Stromal cell of bone marrow (primary cell): Measurements from ENCODE around the gene DNAJC18.
"Not testable (repeated sequence)": the region's sequence is repeated elsewhere in the genome, so short reads cannot be mapped to it uniquely, and the experiment has no call there.

Source experiments
- DNase-seq: peaks from one replicate; pipeline ENCODE4 v3.0.0-alpha.2; 2012; ENCODE audit warnings: low read depth

The DNAJC18 gene

DNA sequence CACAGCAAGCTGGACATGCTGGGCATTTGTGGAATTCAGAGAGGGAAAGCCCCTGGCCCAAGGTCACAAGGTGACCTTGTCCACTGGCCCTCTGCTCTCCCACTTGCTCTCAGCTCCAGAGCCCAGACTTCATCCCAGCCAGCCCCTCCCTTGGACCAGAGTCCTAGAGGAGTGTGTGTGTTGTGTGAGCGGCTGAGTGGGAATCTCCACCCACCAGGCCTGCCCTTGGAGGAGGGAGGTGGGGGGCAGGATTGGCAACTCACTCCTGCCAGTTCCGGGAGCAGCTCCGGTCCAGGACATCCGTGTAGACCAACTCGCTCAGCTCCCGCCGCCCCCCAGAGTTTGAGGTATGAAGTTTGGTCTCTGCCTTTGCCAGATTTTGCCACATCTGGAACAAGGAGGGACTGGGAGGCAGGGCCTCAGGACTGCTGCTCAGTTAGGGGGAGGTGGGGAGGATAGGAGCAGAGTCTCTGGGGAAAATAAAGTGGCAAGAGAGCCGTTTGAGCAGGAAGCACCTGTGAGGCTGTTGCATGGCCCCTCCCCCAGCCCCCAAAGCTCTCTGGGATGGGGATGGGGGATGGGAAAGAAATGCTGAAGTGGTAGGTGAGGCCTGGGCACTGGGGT lies 51.0 kb downstream of the DNAJC18 start:
- DNase-seq, result no peak

DNA sequence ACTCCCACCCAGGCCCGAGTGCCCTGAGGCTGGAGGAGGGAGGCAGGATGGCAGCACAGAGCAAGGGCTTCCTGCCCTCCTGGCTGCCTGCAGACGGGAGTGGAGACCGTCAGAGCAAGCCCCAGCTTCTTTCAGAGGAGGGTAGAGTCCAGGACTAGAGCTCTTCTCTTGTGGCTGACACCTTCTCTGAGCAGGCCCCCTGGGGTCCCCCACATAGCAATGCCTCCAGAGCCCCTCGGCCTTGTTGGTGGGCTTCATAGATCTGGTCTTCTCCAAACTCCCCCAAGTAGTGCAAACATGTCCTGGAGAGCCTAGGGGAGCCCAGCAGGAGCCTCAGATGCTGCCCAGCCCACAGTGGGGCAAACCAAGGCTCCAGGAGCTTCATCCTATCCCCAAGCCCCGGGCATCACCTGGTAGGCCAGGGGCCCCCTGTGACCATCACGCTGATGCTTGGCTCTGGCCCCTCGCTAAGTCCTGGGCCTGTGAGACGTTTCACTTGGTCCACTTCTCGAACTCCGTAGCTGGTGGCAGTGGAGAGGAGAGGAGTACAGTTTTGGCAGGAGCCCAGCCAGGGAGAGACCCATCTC lies 51.6 kb downstream of the DNAJC18 start:
- DNase-seq, result no peak

DNA sequence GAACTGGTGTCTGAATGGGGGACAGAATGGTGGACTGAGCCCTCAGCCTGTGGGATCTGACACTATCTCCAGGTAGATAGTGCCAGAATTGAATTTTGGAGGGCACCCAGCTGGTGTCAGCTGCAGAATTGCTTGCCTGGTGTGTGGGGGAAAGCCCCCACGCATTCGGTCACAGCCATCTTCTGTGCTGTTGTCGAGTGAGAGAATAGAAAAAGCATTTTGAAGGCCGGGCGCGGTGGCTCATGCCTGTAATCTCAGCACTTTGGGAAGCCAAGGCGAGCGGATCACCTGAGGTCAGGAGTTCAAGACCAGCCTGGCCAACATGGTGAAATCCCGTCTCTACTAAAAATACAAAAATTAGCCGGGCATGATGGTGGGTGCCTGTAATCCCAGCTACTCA lies 52.4 kb downstream of the DNAJC18 start:
- DNase-seq, result not testable (repeated sequence)

DNA sequence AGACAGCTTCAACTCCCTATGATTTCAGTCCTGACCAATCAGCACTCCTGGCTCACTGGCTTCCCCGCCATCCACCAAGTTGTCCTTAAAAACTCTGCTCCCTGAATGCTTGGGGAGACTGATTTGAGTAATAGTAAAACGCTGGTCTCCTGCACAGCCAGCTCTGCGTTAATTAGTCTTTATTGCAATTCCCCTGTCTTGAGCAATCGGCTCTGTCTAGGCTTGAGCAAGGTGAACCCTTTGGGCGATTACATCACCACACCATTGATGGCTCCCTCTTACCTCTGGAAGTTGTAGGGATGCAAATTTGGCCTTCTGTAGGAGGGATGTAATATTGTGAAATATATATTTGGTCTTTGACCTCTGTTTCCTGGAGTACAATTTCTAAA lies 53.3 kb downstream of the DNAJC18 start:
- no peak for DNase-seq

DNA sequence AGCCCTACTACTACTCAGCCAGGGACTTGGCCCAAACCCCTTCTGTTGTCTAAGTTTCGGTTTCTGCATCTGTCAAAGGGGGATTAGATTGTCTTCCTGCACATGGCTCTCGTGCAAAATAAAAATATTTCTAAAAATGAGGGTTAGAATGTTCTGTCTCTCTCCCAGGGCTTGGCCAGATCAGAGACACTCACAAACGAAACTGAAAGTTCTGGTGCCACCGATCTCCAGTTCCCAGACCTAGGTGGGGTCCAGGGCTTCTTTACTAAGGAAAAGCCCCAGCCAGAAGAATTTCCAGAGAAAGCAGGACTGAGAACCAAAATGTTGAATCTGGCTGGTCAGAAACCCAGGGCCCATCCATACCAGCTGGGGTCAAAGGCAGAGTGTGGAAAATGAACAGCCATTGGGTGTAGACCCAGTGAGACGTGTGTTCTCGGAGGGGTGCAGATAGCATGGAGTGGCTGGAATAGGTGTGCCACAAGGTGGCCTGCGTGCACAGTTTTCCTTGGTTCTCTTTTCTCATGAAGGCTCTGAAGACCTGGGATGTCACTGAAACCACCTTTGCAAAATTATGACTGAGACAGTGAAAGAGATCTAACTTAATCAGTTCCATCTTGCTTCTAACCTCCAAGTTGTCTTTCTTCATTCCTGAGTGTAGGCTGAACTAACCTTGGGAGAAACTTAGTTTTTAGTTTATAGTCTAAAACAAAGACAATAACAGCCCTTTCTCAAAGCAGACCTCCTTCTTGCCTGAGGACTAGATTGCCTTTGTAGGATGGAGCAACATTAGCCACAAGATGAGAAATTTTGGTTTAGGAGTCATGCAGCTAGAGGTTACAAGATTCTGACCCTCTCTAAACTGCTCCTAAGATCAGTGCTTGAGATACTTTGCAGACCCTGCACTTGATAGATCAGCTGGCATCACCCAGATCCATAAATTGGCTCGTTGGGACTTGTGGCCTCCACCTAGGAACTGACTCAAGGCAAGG lies 54.0 kb downstream of the DNAJC18 start:
- DNase-seq, result no peak

DNA sequence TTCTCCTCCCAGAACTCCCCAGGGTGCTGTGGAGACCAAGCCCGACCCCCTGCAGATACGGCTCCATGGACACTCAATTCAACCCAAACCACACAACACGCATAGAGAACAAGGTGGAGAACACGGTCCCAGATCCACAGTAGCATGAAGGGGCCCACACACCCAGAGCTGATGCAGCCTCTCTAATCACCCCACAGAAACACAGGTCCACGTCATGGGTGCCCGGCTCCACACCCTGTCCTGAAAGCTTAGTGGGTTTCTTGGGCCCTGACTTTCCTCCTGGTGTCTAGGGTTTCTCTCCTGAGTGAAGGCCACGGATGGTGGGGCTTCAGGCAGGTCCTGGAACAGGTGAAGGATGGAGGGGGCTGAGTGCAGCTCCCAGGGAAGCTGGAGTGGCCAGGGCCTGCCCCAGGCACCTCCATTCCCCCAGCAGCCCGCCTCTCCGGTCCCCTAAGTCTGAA lies 54.7 kb downstream of the DNAJC18 start:
- no peak for DNase-seq

DNA sequence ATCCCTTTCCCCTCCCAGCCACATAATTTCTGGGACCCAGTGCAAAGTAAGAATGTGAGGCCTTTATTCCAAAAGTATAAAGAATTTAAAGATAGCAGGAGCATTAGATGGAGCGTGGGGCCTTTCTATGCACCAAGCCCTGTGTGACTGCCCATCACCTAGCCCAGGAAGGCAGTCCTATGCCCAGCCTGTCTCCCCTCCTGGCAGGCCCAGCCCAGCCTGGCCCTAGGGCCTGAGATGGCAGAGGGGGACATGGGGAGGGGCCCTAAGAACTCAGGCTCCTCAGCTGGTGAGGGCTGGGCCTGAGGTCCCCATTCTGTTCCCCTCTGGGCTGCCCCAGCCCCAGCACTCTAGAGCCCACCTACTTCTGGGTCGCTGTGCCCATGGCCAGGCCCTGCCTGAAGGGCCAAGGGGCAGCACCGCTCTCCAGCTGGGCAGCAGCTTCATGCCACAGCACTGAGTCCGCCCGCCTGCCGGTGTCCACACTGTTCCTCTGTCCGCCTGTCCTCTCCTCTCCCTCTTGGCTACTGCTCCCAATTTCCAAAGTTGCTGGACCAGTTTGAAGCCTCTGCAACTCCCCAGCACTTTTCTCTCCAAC lies 55.2 kb downstream of the DNAJC18 start:
- no peak for DNase-seq

DNA sequence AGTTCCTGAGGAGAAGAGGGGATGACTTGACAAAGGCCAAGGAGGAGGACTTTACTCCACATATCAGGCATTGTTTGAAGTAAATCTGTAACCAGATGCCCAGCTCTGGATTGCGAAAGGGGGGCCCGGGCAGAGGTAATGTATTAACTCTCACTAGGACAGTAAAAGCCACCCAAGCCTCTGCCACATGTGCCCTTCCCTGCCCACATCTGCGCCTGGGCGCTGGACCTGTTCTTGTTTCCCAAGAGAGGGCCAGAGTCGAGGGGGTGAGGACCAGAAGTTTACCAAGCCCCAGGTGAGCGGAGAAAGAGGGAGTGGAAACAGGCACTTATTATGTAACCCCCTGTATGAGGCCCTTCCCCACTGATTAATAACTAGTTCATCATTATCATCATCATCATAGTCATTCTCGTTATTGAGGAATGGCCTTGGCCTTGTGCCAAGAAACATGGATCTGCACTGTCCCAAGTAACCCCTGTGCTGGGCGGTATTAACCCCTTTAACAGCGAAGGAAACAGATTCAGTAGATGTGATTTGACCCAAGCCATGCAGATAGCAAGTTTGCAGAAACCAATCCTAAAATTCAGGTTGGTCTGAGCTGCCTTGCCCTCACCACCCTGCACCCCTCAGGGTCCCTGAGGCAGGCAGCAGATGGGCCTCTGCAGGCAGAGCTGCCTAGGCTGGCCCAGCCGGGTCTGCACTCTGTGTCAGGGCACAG lies 55.9 kb downstream of the DNAJC18 start, which contains the start of gene SLC23A1:
TSS of gene SLC23A1 (minus strand) at position 23 of the 718 bp plus-strand sequence. CDS start 44 bp downstream, outside the sequence.
- DNase-seq, result no peak

DNA sequence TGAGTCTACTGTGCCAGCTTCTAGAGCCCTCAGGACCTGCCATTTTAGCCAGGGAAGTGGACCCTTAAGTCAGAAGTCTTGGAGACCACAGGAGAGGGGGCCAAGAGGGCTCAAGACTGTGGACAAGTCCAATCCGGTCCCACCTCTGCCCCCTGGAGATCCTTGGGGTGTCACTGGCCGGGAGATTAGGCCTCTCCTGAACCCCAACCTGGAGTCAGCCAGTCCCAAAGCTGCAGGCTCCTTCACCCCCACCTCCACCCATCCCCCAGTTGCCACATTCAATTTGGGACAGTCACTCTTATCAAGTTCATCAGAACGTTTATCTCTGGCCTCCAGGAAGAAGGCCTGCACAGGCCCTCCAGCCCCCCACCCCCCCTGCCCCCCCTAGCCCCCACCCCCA lies 56.5 kb downstream of the DNAJC18 start:
- DNase-seq, result no peak

DNA sequence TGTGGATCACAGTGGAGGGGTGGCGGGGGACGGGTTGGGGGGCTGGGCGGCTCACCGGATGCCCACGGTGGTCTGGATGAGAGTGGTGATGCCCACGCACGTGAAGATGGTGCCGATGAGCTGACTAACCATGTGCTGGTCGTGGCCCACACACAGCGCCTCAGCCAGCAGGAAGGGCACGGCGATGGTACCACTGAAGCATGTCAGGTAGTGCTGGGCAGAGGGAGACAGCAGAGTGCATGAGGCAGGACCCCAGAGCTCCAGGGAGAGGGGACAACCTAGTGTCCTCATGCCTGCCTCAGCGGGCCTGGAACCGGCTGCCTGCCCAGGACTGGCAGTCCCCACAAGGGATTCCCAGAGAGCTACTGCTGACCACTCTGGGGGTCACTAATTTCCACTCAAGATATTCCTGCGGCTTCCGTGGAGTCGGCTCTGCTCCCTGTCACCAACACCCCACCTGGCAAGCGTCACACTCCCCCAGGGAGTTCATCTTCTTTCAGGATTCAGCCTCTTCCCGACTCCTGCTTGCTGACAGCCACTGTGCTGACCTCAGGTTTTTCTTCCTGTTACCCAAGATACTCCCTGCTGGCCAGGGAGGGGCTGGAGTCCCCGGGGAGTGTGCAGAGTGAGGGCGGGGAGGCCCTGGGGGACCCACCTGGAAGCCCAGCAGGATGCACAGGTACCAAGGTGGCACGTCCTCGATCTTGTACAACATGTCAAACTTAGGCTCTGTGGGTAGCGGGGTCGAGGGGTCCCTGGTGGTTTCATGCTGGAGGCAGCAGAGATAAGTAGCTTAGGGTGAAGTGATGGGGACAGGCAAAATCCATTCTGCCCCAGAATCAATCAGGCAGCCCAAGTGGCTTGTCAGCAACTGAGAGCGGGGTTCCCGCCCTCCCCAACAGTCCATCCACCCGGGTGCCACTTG lies 57.2 kb downstream of the DNAJC18 start:
- no peak for DNase-seq

DNA sequence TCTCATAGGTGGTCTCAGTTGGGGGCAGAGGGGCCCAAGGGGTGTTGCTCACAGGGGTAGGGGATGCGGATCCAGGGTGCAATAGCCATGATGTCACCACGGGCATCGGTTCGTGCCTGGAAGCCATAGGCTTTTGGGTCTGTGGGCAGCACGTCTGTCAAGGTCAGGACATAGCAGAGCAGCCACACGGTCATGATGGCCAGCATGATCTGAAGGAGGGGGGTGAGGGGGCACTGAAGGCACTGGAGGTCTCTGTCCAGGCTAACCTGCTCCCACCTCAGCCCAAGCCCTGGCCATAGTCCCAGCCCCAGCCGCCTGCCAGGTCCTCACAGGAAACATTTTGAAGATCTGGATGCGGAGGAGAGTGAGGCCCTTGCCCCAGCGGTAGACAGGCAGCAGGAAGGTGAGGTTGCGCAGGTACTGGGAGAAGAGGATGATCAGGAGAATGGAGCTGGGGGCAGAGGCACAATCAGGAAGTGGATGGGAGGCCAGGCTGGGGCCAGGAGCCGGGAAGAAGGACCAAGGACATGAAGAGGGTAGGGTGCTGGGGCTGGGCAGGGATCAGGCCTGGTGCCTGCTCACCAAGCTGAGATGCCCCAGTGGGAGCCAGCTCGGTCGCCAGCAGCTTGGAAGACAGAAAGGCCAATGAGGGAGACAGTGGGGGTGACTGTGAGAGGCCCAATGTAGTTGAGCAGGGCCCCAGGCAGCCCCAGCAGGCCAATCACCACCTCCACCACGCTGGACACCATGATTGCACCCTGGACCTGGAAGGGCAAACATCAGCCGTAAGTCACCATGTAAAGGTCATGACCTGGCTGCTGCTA lies 59.5 kb downstream of the DNAJC18 start:
- DNase-seq, result no peak

DNA sequence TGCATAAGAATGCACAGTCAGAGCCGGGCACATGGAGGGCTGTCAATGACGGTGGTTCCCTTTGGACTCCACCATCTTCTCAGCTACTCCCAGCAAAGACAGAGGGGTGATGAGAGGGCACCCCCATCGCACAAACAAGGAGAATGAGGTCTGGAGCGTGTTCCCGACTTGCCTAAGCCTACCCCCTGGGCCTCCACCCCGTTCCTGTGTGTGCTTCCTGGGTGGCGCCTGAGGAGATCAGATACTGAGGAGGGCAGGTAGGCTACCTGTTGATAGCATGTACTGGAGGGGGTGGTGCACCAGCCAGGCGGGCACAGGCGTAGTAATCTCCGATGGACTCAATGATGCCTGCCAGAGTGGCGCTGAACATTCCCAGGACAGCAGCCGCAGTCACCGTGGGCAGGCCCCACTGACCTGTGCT lies 60.4 kb downstream of the DNAJC18 start:
- no peak for DNase-seq

DNA sequence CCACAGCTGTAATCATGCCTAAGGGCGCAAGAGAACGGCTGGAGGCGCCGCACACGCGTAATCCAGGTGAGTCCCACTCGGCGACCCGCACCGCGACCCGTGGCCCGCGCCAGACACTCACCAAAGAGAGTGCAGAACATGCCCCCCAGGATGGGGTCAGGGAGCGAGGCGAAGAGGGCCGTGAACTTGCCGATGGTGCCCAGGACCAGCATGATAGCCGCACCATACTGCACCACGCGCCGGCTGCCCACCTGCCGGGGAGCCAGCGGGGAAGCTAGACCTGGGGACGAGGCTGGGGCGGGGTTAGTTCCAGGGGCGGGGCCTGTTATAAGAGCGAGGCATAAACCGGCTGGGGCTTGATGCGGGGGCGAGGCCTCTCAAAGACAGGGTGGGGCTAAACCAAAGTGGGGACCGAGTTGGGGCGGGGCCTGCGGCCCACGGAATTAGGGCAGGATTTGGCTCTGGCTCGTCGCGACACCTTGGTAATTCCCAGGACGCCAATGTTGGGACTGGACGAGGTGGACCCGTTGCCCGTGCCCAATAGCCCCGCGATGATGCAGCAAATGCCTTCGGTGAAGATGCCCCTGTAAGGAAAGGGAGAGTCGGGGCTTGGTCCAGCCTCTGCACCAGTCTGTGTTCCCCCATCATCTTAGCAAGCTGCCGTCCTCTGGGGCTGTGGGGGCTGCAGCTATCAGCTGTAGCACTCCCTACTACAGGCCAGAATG lies 61.1 kb downstream of the DNAJC18 start:
- DNase-seq, result no peak

DNA sequence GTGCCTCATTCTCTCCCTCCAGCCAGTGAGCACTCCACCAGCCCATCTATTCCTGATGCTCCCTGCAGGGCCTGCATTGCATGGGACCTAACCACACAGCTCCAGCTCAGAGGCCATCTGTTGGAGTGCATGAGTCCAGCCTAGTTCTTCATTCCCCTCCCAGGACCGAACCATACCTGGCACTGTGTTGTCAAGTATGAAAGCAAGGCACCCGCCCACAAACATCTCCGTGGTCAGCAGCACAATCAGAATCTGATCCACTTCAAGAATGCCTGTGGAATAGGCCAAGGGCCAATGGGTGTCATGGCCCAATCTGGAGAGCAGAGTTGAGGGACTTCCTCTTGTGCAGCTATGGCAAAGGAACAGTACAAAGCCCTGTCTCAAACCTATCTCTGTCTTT lies 62.1 kb downstream of the DNAJC18 start:
- DNase-seq, result no peak

DNA sequence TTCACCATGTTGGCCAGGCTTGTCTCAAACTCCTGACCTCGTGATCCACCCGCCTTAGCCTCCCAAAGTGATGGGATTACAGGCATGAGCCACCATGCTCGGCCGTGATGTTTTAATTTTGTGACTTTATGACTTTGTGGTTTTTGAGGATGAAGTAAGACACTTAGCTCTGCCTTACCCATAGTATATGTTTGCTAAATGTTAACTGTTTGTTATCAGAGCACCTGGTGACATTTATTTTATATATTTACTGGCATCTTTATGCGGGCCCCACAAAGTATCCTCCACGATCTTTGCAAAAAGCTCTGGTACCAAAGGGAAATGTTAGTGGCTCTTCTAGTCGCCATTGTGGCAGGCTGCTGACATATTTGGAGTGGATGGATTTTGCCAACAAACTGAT lies 63.0 kb downstream of the DNAJC18 start:
- no peak for DNase-seq

DNA sequence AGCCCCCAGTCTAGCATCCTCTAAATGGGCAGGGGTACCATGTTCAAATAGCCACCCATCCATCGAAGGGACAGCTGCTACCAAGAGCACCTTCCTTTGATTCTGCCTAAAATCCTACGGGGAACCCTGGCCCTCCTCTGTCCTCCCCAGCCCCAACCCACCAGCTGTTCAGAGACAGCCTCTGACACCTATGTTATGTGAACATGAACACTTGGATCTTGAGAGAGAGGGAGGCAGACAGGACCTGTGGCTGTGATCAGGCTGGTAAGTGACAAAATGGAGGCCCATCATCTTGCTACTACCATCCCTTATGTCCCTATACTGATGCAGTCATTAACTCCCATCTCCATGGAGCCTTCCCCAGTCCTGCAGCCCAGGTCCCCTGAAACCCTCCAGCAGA lies 64.4 kb downstream of the DNAJC18 start:
- no peak for DNase-seq

DNA sequence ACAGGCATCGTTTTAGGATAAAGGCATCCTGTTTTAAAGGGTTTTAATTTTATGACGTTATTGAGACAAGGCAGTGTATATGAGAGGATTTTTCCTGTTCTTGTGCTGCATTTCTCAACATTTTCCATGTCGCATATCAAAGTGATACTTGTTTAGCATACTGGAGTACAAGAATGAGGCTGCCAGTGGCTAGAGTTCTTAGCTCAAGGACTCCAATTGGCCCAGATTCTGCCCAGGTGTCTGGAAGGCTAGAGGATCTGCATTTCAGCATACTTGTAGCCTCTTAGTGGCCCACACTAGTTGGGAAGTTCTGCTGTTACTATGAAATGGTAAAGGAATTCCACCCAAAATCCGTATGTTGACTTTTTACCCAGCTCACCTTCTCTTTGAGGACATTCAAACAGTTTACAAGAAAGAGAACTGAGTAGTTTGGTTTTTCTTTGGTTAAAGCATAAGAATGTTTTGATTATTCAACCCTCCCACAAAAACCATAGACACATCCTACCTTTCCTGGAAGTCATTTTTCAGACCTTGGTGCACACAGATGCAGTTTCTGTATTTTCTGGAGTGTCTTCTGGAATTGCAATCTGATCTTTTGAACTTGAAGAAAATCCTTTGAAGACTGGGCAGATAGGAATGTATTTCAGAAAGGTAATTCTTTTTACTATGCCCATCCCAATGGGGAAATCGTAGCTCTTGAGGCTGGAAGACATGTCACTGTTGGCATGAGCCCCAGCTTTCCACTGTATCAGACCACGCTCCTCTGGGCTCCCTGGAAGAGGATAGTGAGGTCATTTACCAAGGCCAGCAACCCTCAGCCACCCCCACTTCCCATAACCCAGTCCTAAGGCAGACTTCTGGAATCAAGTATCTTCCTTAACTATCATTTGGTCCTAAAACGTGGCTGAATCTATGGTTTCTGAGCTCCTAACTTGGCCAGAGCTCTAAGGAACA lies 67.6 kb downstream of the DNAJC18 start:
- peak; percentile 63 for DNase-seq

DNA sequence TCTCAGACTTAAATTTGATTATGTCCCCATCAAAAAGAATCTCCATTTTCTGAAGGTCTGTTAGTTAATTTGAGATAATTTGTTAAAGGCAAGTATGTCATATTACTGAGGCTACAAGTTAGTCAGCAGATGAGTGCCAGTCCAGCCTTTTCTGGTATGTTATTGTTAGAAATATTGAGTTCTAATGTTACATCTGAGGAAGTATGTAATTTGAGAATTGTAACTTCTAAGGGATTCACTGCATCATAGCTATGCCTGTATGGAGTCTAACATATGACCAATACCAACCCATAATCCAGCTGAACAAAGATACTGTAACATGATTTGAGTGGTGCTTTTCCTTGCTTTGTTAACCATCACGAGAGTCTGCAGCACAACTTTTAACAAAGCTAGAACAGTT lies 70.1 kb downstream of the DNAJC18 start:
- peak; percentile 70 for DNase-seq
